SK-N-MC (cell line): ENCODE measurements around the gene CLSTN3.
A peak's percentile ranks its signal among the peaks of the same experiment; 100 is the strongest.

Experiments
- DNase-seq: peaks from one replicate; pipeline ENCODE4 v3.0.0-alpha.2; 2011; ENCODE audit warnings: low read depth, low spot score
- H3K27ac ChIP-seq: fragments of 200-600 bp; sonication (generic); 2 replicates; pipeline ENCODE4 v1.5.1; 2016; ENCODE audit warnings: mixed run types
- H3K36me3 ChIP-seq: fragments of 200-600 bp; sonication (generic); 2 replicates; pipeline ENCODE4 v1.6.1; 2017; ENCODE audit warnings: antibody characterized with exemption, low read length, mixed read lengths; ENCODE audit not compliant: insufficient read depth
- H3K4me3 ChIP-seq: fragments of 200-600 bp; sonication (generic); 2 replicates; pipeline ENCODE4 v1.5.1; 2016
- H3K9ac ChIP-seq: fragments of 200-600 bp; sonication (generic); 2 replicates; pipeline ENCODE4 v1.8.0; 2017; ENCODE audit warnings: mixed run types, mixed read lengths; ENCODE audit not compliant: insufficient read length
- H3K9me3 ChIP-seq: fragments of 200-600 bp; sonication (generic); 2 replicates; pipeline ENCODE4 v1.6.1; 2017; ENCODE audit warnings: low read depth, mild to moderate bottlenecking, antibody characterized with exemption, low read length, moderate library complexity, mixed read lengths
- EZH2 ChIP-seq: fragments of 200-600 bp; sonication (generic); IDR thresholded peaks from one replicate; pipeline ENCODE4 v1.6.1; 2017; ENCODE audit warnings: antibody characterized with exemption
- FOXP2 ChIP-seq: optimal IDR thresholded peaks from 2 replicates; pipeline ENCODE3; 2011; ENCODE audit warnings: mild to moderate bottlenecking, moderate library complexity; ENCODE audit not compliant: insufficient read depth; ENCODE audit errors: extremely low read length, control extremely low read depth
- POLR2AphosphoS5 ChIP-seq: IDR thresholded peaks from 2 replicates; pipeline ENCODE4 v1.6.1; 2012; ENCODE audit warnings: mild to moderate bottlenecking, low read depth, low read length, borderline replicate concordance

The CLSTN3 gene

GRCh38 chr12:7129287-7129871 is 792 bp upstream of the CLSTN3 start:
- Histone ChIP-seq H3K27ac (no peak overlapping the region), H3K4me3 (peak overlapping the region; percentile 81), H3K9ac (peak overlapping the region; percentile 24), H3K9me3 (no peaks in the 10 kb centered on the region), H3K36me3 (no peaks in the 10 kb centered on the region)
- no peak for DNase-seq
- TF ChIP-seq POLR2AphosphoS5 (no peak), EZH2 (no peak), FOXP2 (no peak)

- H3K4me3 ChIP-seq = peak overlapping the region; percentile 81
- TF ChIP-seq POLR2AphosphoS5 = no peak
- no peak for TF ChIP-seq FOXP2
- no peak for TF ChIP-seq EZH2
- no peak for DNase-seq
- no peak overlapping the region for H3K27ac ChIP-seq
- H3K9ac ChIP-seq = peak overlapping the region; percentile 77
- H3K36me3 ChIP-seq = no peaks in the 10 kb centered on the region
- no peaks in the 10 kb centered on the region for H3K9me3 ChIP-seq
These were observed 730 bp downstream of the CLSTN3 start for GRCh38 chr12:7130701-7131501.

- Histone ChIP-seq H3K9ac (no peak overlapping the region), H3K27ac (no peak overlapping the region), H3K36me3 (no peaks in the 10 kb centered on the region; the same call in 1 of the 2 replicates), H3K4me3 (no peak overlapping the region), H3K9me3 (no peaks in the 10 kb centered on the region)
- TF ChIP-seq FOXP2 = no peak
- DNase-seq = no peak
These were observed 1.3 kb downstream of the CLSTN3 start for GRCh38 chr12:7131502-7131866.

- no peak for DNase-seq
- no peaks in the 10 kb centered on the region; the same call in 1 of the 2 replicates for H3K36me3 ChIP-seq
These were observed 4.4 kb downstream of the CLSTN3 start for GRCh38 chr12:7134396-7135166.

GRCh38 chr12:7136071-7136470 is 5.9 kb downstream of the CLSTN3 start:
- H3K36me3 ChIP-seq = no peaks in the 10 kb centered on the region; the same call in 1 of the 2 replicates

More at GRCh38 chr12:7134396-7135166, 4.4 kb downstream of the CLSTN3 start:
- Histone ChIP-seq H3K9me3 (no peaks in the 10 kb centered on the region), H3K4me3 (no peak overlapping the region), H3K27ac (no peak overlapping the region), H3K9ac (no peak overlapping the region)
- no peak for TF ChIP-seq EZH2
- TF ChIP-seq FOXP2 = no peak
- TF ChIP-seq POLR2AphosphoS5 = no peak

GRCh38 chr12:7136676-7137075 is 6.5 kb downstream of the CLSTN3 start:
- Histone ChIP-seq H3K9ac (no peak overlapping the region), H3K36me3 (no peaks in the 10 kb centered on the region; the same call in 1 of the 2 replicates), H3K27ac (no peak overlapping the region), H3K4me3 (no peak overlapping the region), H3K9me3 (no peaks in the 10 kb centered on the region)
- DNase-seq = no peak
- TF ChIP-seq POLR2AphosphoS5 (no peak), EZH2 (no peak), FOXP2 (no peak)

More at GRCh38 chr12:7136071-7136470, 5.9 kb downstream of the CLSTN3 start:
- H3K9me3 ChIP-seq = no peaks in the 10 kb centered on the region
- no peak overlapping the region for H3K9ac ChIP-seq
- TF ChIP-seq FOXP2 (no peak), EZH2 (no peak), POLR2AphosphoS5 (no peak)
- DNase-seq = no peak
- H3K27ac ChIP-seq = no peak overlapping the region
- H3K4me3 ChIP-seq = no peak overlapping the region

GRCh38 chr12:7137908-7138307 is 7.7 kb downstream of the CLSTN3 start:
- TF ChIP-seq EZH2 = no peak
- TF ChIP-seq POLR2AphosphoS5 = no peak
- Histone ChIP-seq H3K36me3 (no peaks in the 10 kb centered on the region; the same call in 1 of the 2 replicates), H3K9ac (no peak overlapping the region), H3K4me3 (no peak overlapping the region), H3K9me3 (no peaks in the 10 kb centered on the region), H3K27ac (no peak overlapping the region)
- no peak for DNase-seq

- Histone ChIP-seq H3K27ac (no peak overlapping the region), H3K4me3 (no peak overlapping the region), H3K9ac (no peak overlapping the region), H3K9me3 (no peaks in the 10 kb centered on the region), H3K36me3 (no peaks in the 10 kb centered on the region; the same call in 1 of the 2 replicates)
- TF ChIP-seq EZH2 (no peak), FOXP2 (no peak), POLR2AphosphoS5 (no peak)
- no peak for DNase-seq
These were observed 9.0 kb downstream of the CLSTN3 start for GRCh38 chr12:7139200-7139599.

GRCh38 chr12:7141351-7142005 is 11.3 kb downstream of the CLSTN3 start:
- no peak overlapping the region for H3K27ac ChIP-seq
- TF ChIP-seq POLR2AphosphoS5 (no peak), FOXP2 (no peak), EZH2 (no peak)
- no peaks in the 10 kb centered on the region for H3K9me3 ChIP-seq
- no peak for DNase-seq
- H3K4me3 ChIP-seq = no peak overlapping the region
- no peak overlapping the region for H3K9ac ChIP-seq
- no peaks in the 10 kb centered on the region; the same call in 1 of the 2 replicates for H3K36me3 ChIP-seq
